22Rv1 (cell line): ENCODE data around the gene MCFD2.

Source experiments
- ZFX ChIP-seq: fragments of 450-650 bp; IDR thresholded peaks from 2 replicates; pipeline ENCODE4 v1.6.1; 2017; ENCODE audit warnings: antibody characterized with exemption, borderline replicate concordance
- TF ChIP-seq, protein P1 (sequence below): fragments of 450-650 bp; IDR thresholded peaks from 2 replicates; pipeline ENCODE4 v1.5.1; 2017; ENCODE audit warnings: mild to moderate bottlenecking

GRCh38 chr2:46877619-46878113 lies 37.9 kb downstream of the MCFD2 start:
- TF ChIP-seq, protein P1, sequence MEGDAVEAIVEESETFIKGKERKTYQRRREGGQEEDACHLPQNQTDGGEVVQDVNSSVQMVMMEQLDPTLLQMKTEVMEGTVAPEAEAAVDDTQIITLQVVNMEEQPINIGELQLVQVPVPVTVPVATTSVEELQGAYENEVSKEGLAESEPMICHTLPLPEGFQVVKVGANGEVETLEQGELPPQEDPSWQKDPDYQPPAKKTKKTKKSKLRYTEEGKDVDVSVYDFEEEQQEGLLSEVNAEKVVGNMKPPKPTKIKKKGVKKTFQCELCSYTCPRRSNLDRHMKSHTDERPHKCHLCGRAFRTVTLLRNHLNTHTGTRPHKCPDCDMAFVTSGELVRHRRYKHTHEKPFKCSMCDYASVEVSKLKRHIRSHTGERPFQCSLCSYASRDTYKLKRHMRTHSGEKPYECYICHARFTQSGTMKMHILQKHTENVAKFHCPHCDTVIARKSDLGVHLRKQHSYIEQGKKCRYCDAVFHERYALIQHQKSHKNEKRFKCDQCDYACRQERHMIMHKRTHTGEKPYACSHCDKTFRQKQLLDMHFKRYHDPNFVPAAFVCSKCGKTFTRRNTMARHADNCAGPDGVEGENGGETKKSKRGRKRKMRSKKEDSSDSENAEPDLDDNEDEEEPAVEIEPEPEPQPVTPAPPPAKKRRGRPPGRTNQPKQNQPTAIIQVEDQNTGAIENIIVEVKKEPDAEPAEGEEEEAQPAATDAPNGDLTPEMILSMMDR: no peak
- TF ChIP-seq ZFX: no peak
